ENCODE data around the gene ANTXR1.

DNA sequence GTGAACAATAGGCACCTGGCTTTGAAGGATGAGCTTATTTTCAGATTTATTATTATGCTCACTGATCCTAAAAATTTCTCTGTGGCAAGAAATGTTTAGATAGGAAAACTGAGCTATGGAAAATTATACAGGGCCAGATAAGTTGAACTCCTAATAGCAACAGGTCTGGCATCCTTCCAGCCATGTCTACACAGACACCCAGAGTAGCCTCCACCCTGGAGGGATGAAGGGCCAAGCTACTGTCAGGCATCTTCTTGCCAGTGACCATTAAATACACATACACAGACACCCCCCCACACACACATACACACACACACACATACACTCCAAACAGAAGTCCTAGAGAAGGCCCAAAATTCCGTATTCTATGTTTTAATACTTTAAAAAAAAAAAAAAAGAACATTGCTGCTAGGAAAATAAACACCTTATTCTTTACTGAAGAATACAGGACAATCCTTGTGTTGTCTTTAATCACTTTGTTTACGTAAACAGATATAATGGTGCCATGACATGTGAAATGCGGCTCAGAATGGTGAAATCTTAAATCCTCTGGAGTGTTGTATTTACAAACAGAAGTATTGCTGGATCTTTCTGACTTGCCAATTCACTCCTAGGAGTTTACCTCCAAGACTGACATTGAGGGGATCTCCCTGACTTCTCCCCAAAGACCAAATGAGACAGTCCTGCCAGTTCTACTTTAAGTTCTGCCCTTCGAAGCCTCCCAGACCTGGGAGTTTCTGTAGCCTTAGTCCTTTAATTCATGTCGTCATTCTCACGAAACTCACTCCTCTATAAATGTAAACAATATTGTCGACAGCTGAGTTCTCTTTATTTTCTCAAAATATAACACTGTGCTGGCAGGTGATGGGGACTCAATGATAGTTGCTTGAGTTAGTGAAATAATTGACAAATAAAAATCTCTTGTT, 163.1 kb downstream of the ANTXR1 start:
- TF ChIP-seq, protein P1, sequence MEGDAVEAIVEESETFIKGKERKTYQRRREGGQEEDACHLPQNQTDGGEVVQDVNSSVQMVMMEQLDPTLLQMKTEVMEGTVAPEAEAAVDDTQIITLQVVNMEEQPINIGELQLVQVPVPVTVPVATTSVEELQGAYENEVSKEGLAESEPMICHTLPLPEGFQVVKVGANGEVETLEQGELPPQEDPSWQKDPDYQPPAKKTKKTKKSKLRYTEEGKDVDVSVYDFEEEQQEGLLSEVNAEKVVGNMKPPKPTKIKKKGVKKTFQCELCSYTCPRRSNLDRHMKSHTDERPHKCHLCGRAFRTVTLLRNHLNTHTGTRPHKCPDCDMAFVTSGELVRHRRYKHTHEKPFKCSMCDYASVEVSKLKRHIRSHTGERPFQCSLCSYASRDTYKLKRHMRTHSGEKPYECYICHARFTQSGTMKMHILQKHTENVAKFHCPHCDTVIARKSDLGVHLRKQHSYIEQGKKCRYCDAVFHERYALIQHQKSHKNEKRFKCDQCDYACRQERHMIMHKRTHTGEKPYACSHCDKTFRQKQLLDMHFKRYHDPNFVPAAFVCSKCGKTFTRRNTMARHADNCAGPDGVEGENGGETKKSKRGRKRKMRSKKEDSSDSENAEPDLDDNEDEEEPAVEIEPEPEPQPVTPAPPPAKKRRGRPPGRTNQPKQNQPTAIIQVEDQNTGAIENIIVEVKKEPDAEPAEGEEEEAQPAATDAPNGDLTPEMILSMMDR (conservative IDR thresholded peaks at IDR 0.05) = no peak
- TF ChIP-seq EZH2 (IDR thresholded peaks at IDR 0.05; ENCODE audit: low read depth) = no peak
